HG03439 (cell line): ENCODE results near the gene FLAD1.
A peak's percentile ranks its signal among the peaks of the same experiment; 100 is the strongest.

Experiments
- ATAC-seq: cut with Tn5 transposase; IDR thresholded peaks from one replicate; pipeline ENCODE4 v1.9.1; 2021; ENCODE audit warnings: mild to moderate bottlenecking, moderate library complexity; ENCODE audit not compliant: unreplicated experiment

The FLAD1 gene

GRCh38 chr1:154982897-154983648 is at the start of gene FLAD1:
Gene FLAD1, plus strand, starts transcription at chr1:154983344. Its CDS starts 351 bp downstream, at chr1:154983695.
- ATAC-seq = peak; percentile 96

- no peak for ATAC-seq
Observed at GRCh38 chr1:154934358-154934948, 48.7 kb upstream of the FLAD1 start.

- ATAC-seq = no peak
Observed at GRCh38 chr1:154935749-154936554, 47.2 kb upstream of the FLAD1 start.

- ATAC-seq = peak; percentile 71
Observed at GRCh38 chr1:154936555-154937084, 46.5 kb upstream of the FLAD1 start, which contains the start of gene PMVK. Gene PMVK, minus strand, starts transcription at chr1:154936719. Its CDS starts 34 bp downstream, at chr1:154936685.

GRCh38 chr1:154937085-154937987 is 45.8 kb upstream of the FLAD1 start:
- ATAC-seq = peak; percentile 51

- no peak for ATAC-seq
Observed at GRCh38 chr1:154937988-154938386, 45.2 kb upstream of the FLAD1 start.

- no peak for ATAC-seq
Observed at GRCh38 chr1:154938604-154939399, 44.3 kb upstream of the FLAD1 start.

- no peak for ATAC-seq
Observed at GRCh38 chr1:154940213-154940560, 43.0 kb upstream of the FLAD1 start.

- ATAC-seq = no peak
Observed at GRCh38 chr1:154940651-154941194, 42.4 kb upstream of the FLAD1 start.

GRCh38 chr1:154941333-154942013 is 41.7 kb upstream of the FLAD1 start:
- ATAC-seq = no peak

- ATAC-seq = no peak
Observed at GRCh38 chr1:154943649-154944400, 39.3 kb upstream of the FLAD1 start.

- no peak for ATAC-seq
Observed at GRCh38 chr1:154944401-154945159, 38.6 kb upstream of the FLAD1 start.

GRCh38 chr1:154945160-154945961 is 37.8 kb upstream of the FLAD1 start:
- ATAC-seq = no peak

GRCh38 chr1:154945962-154946850 is 36.9 kb upstream of the FLAD1 start:
- ATAC-seq = no peak

GRCh38 chr1:154948079-154948478 is 35.1 kb upstream of the FLAD1 start:
- no peak for ATAC-seq
